ENCODE results near the gene ZNF234. TPM values are rescaled to one million over a fixed set of nuclear protein-coding genes. Genes with fewer than 3 reads are reported as not detected.

ZNF234 gene
- total RNA-seq, 1 donor from 2014 or later: 11.3 TPM

- DNase-seq (ENCODE audit: extremely low spot score in 2 of 2): peak in 1 of 2 donors; percentile 86
- Histone ChIP-seq H3K27me3 (no peaks in the 10 kb centered on the region), H3K36me3 (no peaks in the 10 kb centered on the region), H3K4me3 (peak overlapping the region; percentile 63 to 64), H3K4me1 (peaks cover 9% of the 10 kb centered on the region), H3K9me3 (no peaks in the 10 kb centered on the region), H3K27ac (peak overlapping the region; percentile 78)
- intact Hi-C loops (cut with DNase I): no loop called here
- TF ChIP-seq POLR2AphosphoS5 (IDR thresholded peaks at IDR 0.05; ENCODE audit: insufficient read depth in 1 of 2, low read depth in 1 of 2) (peak; percentile 57 to 95), CTCF (IDR thresholded peaks at IDR 0.05) (no peak)
Measured at GRCh38 chr19:44207126-44207803, 65.9 kb downstream of the ZNF234 start.

Other genes with a start within 250 kb of the ZNF234 start
- gene ZNF45, start 206.3 kb upstream of the ZNF234 start, total RNA-seq: 8.8 TPM
- 2.7 TPM for gene ZNF221, start 190.3 kb upstream of the ZNF234 start, total RNA-seq
- gene ZNF155, start 157.4 kb upstream of the ZNF234 start, total RNA-seq: 8.3 TPM
- gene ZNF230, start 138.6 kb upstream of the ZNF234 start, total RNA-seq: 2.0 TPM
- gene ZNF222, start 116.2 kb upstream of the ZNF234 start, total RNA-seq: 1.7 TPM
- gene ZNF223, start 89.5 kb upstream of the ZNF234 start, total RNA-seq: 17.7 TPM
- gene ZNF284, start 69.4 kb upstream of the ZNF234 start, total RNA-seq: 2.2 TPM
- gene ZNF224, start 47.2 kb upstream of the ZNF234 start, total RNA-seq: 11.8 TPM
- gene ZNF225, start 28.2 kb upstream of the ZNF234 start, total RNA-seq: 3.7 TPM
- 11.8 TPM for gene ZNF226, start 23.5 kb downstream of the ZNF234 start, total RNA-seq
- 14.2 TPM for gene ZNF227, start 71.0 kb downstream of the ZNF234 start, total RNA-seq
- not detected for gene ZNF233, start 118.3 kb downstream of the ZNF234 start, total RNA-seq
- gene ZNF235, start 163.5 kb downstream of the ZNF234 start, total RNA-seq: 5.9 TPM
- 9.6 TPM for gene ZNF112, start 215.1 kb downstream of the ZNF234 start, total RNA-seq